Skin of body (tissue), 2 donors: Measurements from ENCODE around the gene SRP14. TPM values are rescaled to one million over a fixed set of nuclear protein-coding genes. Genes with fewer than 3 reads are reported as not detected.

Experiments used
- DNase-seq: peaks from one replicate; lab custom pipeline; 2025; lab: John Stamatoyannopoulos, UW
- total RNA-seq: library from RNA; depleted of rRNA; stranded (reverse); fragments of >200 nt; gene quantifications from one replicate; pipeline ENCODE4 v1.2.3, GENCODE V29; 2014

SRP14 gene
- total RNA-seq, 1 donor from 2014 or later: 130 TPM

DNA sequence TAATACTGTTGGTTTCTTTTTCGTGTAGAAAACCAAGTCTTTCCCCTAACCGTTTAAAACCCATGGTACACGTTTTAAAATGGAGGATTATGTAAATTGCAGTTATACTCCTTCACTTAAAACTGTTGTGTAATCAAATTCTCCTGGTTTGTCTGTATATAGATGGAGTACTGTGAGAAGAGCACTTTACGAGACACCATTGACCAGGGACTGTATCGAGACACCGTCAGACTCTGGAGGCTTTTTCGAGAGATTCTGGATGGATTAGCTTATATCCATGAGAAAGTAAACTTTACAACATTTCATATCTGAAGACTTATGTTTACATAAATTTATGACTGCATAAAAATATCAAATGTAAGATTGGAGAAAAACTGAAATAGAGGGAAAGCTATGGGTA lies 51.2 kb downstream of the SRP14 start:
- DNase-seq: no peak

Other genes with a start within 250 kb of the SRP14 start
- gene GPR176, start 118.9 kb downstream of the SRP14 start, total RNA-seq: 10.3 TPM
- 35.3 TPM for gene EIF2AK4, start 105.1 kb downstream of the SRP14 start, total RNA-seq
- 11.4 TPM for gene BMF, start 69.7 kb upstream of the SRP14 start, total RNA-seq
- gene BUB1B, start 121.9 kb upstream of the SRP14 start, total RNA-seq: 17.6 TPM
- 8.4 TPM for gene PAK6, start 199.9 kb upstream of the SRP14 start, total RNA-seq
- not detected for gene ANKRD63, start 243.9 kb upstream of the SRP14 start, total RNA-seq